HUDEP-2 (cell line): ENCODE results near the gene SCN4B.
"Not testable (repeated sequence)": the region's sequence is repeated elsewhere in the genome, so short reads cannot be mapped to it uniquely, and the experiment has no call there.

Experiments
- DNase-seq, 76 experiments: peaks; one replicate each; lab custom pipeline; 2025; ENCODE audit not compliant: unreplicated experiment in 76 of 76; lab: John Stamatoyannopoulos, UW

The SCN4B gene, protein sequence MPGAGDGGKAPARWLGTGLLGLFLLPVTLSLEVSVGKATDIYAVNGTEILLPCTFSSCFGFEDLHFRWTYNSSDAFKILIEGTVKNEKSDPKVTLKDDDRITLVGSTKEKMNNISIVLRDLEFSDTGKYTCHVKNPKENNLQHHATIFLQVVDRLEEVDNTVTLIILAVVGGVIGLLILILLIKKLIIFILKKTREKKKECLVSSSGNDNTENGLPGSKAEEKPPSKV

GRCh38 chr11:118152552-118153471 is at the start of gene SCN4B:
TSS of gene SCN4B (minus strand) at chr11:118152823. CDS start at chr11:118152673, 150 bp downstream.
- no peak for DNase-seq

DNA sequence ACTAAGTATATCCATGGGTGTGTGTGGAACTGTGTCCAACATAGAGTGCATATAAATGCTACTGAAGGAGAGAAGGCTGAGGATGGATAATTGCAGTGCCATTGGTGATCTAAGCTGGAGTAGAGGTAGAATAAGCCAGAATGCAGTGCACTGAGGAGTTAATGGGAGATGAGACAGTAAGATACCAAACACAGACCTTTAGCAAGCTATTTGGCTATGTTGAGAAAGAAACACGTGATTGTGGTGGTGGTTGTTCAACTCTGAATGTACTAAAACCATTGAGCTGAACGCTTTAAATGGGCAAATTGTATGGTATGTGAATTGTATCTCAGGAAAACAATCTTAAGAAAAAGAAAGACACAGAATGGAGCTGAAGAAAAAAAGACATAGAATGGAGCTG is 49.3 kb upstream of the SCN4B start:
- no peak for DNase-seq

GRCh38 chr11:118200901-118201680 is 48.5 kb upstream of the SCN4B start:
- DNase-seq: no peak

GRCh38 chr11:118200497-118200896 is 47.9 kb upstream of the SCN4B start:
- DNase-seq: no peak

DNA sequence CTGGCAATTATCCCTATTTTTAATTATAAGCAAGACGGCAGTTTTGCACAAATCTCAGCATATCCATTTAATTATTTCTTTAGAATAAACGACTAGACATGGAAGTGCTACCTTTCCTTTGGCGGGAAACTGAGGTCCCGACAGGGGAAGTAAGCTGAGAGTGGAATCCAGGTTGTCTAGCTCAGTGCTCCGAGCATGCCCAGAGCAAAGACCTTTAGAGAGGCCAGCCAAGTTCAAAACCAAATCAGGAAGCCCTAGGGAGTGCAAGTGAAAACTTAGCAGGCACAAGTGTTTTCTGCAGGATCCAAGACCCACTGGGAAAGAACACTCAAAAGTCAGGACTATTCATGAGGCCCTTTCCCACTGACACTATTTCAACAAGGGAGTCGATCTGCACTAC is 46.5 kb upstream of the SCN4B start:
- DNase-seq: no peak

DNA sequence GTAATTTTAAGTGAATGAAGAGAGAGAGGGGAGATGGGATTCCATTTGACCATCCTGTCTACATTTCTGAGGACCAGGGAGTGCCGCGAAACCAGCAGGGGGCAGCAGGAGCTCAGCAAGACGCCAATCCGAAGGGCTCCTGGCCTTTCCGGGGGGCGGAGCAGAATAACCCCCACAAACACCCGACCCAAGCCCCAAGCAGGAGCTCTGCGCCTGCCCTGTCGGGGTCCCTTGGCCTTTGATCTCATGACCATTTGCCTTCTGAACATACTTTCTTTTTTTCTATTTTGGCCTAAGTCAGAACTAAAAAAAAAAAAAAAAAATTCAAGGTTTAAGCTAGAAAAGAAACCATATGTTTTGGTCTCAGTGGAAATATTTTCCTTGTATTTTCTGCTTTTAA is 45.7 kb upstream of the SCN4B start:
- DNase-seq: peak in 54 of 76 experiments; percentile 3 to 72 (median 39)

DNA sequence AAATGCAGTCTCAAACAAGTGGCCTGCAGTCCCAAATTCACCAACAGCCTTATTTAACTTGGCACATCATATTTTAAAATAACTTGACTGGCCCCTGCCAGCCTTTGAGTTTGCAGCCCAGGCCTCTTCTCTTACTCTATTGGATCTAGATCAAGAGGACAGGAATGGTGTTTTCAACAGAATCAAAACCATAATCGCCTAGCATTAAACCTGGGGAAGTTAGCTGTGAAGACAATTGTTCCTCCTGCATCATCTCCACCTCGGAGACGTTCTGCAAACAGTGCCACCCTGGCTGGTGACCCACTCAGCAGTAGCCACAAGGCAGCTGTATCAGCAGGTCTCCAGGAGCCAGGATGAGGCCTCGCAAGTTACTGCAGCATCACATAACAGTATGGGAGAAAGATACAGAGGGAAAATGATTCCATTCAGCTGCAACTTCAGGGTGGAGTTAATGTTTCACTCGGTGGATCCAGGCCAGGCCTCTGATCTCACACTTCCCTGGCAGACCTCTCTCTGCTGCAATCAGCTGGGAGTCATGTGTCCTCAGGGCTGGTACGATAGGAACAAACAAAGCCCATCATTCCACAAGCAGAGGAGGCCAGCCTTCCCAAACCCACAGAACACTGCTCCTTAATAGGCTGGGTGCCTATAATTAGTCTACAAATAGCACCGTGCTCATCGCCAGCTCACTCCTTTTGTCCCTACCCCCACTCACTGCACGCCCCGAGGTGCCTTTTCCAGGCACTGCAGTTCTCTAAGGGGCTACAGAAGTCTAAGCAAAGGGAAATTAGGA is 42.4 kb upstream of the SCN4B start:
- no peak for DNase-seq

- no peak for DNase-seq
Measured at GRCh38 chr11:118193910-118194566, 41.4 kb upstream of the SCN4B start.

DNA sequence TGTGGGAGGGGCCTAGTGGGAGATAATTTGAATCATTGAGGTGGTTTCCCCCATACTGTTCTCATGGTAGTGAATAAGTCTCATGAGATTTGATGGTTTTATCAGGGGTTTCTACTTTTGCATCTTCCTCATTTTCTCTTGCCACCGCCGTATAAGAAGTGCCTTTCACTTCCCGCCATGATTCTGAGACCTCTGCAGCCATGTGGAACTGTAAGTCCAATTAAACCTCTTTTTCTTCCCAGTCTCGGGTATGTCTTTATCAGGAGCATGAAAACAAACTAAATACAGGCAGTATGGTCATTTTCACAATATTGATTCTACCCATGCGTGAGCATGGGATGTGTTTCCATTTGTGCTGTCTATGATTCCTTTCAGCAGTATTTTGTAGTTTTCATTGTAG is 40.2 kb upstream of the SCN4B start:
- not testable (repeated sequence) for DNase-seq

- not testable (repeated sequence) for DNase-seq
Measured at GRCh38 chr11:118190942-118191506, 38.4 kb upstream of the SCN4B start.

DNA sequence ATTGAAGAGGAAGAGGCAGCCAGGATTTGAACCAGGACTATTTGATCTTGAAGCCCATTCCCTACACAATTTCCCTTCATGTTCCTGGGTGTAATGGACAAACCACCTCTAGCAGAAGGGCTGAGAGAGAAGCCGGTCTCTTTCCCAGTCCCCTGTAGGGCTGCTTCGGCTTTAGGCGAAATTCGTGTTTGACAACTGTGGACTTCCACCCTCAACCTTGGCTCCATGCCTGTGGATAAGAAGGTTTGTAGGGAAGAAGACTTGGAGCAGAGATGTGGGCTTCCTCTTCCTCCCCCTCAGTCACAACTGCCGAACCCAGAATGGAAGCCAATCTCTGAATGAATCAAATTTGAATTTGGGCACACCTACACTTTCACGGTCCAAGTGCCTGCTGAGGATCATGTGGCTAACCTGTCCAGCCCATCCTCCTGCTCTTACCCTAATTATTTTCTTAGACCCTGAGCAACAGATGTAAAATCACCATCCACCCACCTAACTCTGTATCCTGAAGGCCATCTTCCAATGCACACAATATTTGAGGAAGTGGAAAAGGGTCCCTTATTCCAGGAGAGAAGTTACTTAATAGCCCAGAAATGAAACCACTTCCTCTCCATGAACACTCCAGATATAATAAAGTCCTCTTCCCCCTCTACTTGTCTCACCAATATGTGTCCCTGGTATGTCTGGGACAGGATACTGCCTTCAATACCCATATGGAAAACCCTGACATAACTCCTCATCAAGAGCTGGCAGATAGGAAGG is 33.9 kb upstream of the SCN4B start:
- no peak for DNase-seq

DNA sequence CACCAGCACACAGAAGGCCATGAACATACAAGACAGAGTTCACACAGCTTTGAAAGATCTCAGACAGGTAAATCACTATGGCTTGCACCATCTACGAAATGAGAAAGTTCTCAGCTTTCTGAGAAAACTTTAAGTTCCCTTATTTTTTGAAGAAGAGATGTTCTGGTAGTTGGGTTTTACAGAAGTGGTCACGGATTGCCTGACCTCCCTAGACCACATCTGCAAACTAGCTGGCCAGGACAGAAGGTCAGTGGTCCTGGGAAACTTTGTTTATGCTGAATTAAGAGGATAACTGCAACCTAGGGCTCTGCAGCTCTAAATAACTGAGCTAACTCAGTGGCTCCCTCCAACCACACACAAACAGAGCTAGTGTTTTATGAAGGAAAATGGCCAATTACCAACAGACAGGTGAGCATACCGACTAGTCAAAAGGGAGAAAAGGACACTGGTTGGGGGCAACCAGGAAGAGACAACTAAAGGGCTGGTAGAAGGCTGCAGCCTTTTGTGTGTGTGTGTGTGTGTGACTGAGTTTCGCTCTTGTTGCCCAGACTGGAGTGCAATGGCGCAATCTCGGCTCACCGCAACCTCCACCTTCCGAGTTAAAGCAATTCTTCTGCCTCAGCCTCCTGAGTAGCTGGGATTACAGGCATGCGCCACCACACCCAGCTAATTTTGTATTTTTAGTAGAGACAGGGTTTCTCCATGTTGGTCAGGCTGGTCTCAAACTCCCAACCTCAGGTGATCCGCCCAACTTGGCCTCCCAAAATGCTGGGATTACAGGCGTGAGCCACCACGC is 32.4 kb upstream of the SCN4B start:
- no peak for DNase-seq

DNA sequence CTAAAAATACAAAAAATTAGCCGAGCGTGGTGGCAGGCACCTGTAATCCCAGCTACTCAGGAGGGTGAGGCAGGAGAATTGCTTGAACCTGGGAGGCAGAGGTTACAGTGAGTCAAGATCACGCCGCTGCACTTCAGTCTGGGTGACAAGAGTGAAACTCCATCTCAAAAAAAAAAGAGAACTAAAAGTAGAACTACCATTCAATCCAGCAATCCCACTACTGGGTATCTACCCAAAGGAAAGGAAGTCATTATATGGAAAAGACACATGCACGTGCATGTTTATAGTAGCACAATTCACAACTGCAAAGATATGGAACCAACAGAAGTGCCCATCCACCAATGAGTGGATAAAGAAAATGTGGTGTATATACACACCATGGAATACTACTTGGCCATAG is 31.1 kb upstream of the SCN4B start:
- not testable (repeated sequence) for DNase-seq

- peak in 5 of 76 experiments; percentile 0 to 15 (median 5) for DNase-seq
Measured at GRCh38 chr11:118180300-118180703, 27.7 kb upstream of the SCN4B start.

- DNase-seq: no peak
Measured at GRCh38 chr11:118176778-118177134, 24.1 kb upstream of the SCN4B start.

DNA sequence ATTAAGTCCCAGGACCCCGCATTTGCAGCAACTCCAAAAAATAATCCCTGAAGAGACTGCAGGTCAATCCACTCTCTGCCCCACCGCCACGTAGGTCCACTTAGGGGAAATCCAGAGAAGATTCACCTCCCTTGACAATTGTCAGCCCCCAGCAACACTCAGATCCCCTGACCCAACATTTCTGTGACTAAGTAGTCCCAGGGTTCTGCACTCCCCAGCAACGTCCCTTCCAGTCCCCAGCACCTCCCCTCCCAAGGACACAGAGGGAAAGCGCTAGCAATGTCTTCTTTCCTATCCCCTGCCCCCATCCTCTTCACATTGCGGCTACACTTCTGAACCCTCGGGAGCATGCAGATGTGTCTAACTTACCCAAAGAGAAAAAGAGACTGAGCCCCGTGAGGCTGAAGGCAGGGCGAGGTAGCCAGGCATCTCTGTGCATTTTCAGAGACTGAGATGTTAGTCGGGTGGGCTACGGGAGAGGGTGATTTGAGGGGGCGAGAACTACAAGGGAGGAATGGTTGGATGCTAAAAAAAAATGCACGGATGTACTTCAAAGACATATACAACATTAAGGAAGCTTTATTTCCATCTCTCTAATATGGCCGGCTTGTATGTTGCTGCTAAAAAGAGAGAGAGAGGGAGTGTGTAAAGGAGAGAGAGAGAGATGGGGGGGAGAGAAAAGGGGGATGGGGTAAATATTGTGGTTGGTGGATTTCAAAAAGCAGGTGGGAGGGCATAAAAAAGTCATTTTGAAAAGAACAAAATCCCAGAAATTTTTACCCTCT is 23.6 kb upstream of the SCN4B start, which contains the start of gene SCN2B:
Gene SCN2B (minus strand): TSS at position 647 of the 785 bp plus-strand sequence. CDS start 208 bp downstream, at position 439.
- no peak for DNase-seq
